ENCODE results near the gene ORAI2. TPM values are rescaled to one million over a fixed set of nuclear protein-coding genes. Genes with fewer than 3 reads are reported as not detected.

The ORAI2 gene
- total and polyA plus RNA-seq, 10 of the 15 experiments (the other 5 are each of a cell fraction or from before 2014, with no cell fraction given) = 5.8 to 111 (median 46.9) TPM

GRCh38 chr7:102425639-102426267 is 7.6 kb upstream of the ORAI2 start (continued):
- TF ChIP-seq ZBTB4 (CRISPR knock-in tag; IDR thresholded peaks at IDR 0.05) = no peak; the same call in 1 of the 2 replicates

GRCh38 chr7:102426268-102427018 is 6.9 kb upstream of the ORAI2 start:
- ChIA-PET CTCF (interaction anchor here (0.7 to 5.3 kb wide), 15 partner anchors 8 to 41 kb away, joined by 3 to 32 read pairs (median 3); no protein-coding TSS in a partner anchor), RAD21 (ENCODE audit: unreplicated experiment) (interaction anchor here (0.6 to 6.0 kb wide), 11 partner anchors 8 to 156 kb away, joined by 3 to 115 read pairs (median 6); no protein-coding TSS in a partner anchor), POLR2A (interaction anchor here (0.7 to 13.0 kb wide), 12 partner anchors 8 to 1174 kb away, joined by 3 to 210 read pairs (median 6); partner anchors contain the start of genes ORAI2 and PRKRIP1), SMC1A (ENCODE audit: uncharacterized antibody, unreplicated experiment) (interaction anchor here (0.8 to 6.7 kb wide), 9 partner anchors 9 to 40 kb away, joined by 3 to 89 read pairs (median 19); no protein-coding TSS in a partner anchor)
- in situ Hi-C loops (cut with MboI) (no loop called here), intact Hi-C loops (cut with micrococcal nuclease; ENCODE audit: unreplicated experiment) (no loop called here)
- DNase-seq (ENCODE audit: low read depth, low spot score) (peak; percentile 89), ATAC-seq (peak; percentile 72), FAIRE-seq (peak; percentile 93)
- Histone ChIP-seq H3K4me1 (ENCODE audit: control insufficient read depth, insufficient read depth, low read length) (peaks cover 54% of the 10 kb centered on the region), H4K20me1 (ENCODE audit: control insufficient read depth, insufficient read depth) (no peaks in the 10 kb centered on the region), H3K79me2 (ENCODE audit: control insufficient read depth, insufficient read depth, low read length) (peaks cover 9% of the 10 kb centered on the region), H3K27ac (ENCODE audit: control insufficient read depth, insufficient read depth) (peak overlapping the region; percentile 99), H2AFZ (ENCODE audit: control insufficient read depth, low read depth, low read length) (no peak overlapping the region), H3K4me2 (ENCODE audit: control insufficient read depth, insufficient read depth) (peak overlapping the region; percentile 85), H3K4me3 (peak overlapping the region; percentile 64), H3K27me3 (replicated peaks in 1 of 2; ENCODE audit: control insufficient read depth in 2 of 2, insufficient read depth in 2 of 2, low read length in 1 of 2) (no peaks in the 10 kb centered on the region), H3K36me3 (ENCODE audit: control insufficient read depth in 2 of 2, insufficient read depth in 2 of 2, low read length in 1 of 2) (peaks cover 4 to 6% of the 10 kb centered on the region in 2 experiments), H3K9ac (ENCODE audit: control insufficient read depth, insufficient read depth, low read length) (peak overlapping the region; percentile 97), H3K9me3 (replicated peaks; ENCODE audit: control insufficient read depth, insufficient read depth, low read length) (no peaks in the 10 kb centered on the region)
- BruUV-seq (replicated peaks) = TSS peak; percentile 91
- WGBS (ENCODE audit: insufficient coverage, insufficient replicate concordance, low lambda C conversion rate, missing lambda C conversion rate) = under 1% methylated on average over 16 of the region's 16 CpGs
- no peak for TF ChIP-seq PBX3 (IDR thresholded peaks at IDR 0.05; ENCODE audit: insufficient replicate concordance, low read depth, low read length)
- no peak for TF ChIP-seq EZH2 (IDR thresholded peaks at IDR 0.05; ENCODE audit: borderline replicate concordance, control insufficient read depth, low read depth, low read length)
- TF ChIP-seq PAX8 (IDR thresholded peaks at IDR 0.05) = no peak
- 0 out of 2 replicates have a peak, but pooled peaks have one; percentile 32 for TF ChIP-seq TCF3 (IDR thresholded peaks at IDR 0.05; ENCODE audit: borderline replicate concordance, insufficient read depth, low read depth, low read length)
- no peak for TF ChIP-seq E4F1 (IDR thresholded peaks at IDR 0.05; ENCODE audit: borderline replicate concordance, partially characterized antibody)
- no peak for TF ChIP-seq PRDM15 (CRISPR knock-in tag; IDR thresholded peaks at IDR 0.05)

All from GM12878 (cell line).